ENCODE results near the gene ANKRD39.
"Not testable (repeated sequence)": the region's sequence is repeated elsewhere in the genome, so short reads cannot be mapped to it uniquely, and the experiment has no call there.

ANKRD39 gene

DNA sequence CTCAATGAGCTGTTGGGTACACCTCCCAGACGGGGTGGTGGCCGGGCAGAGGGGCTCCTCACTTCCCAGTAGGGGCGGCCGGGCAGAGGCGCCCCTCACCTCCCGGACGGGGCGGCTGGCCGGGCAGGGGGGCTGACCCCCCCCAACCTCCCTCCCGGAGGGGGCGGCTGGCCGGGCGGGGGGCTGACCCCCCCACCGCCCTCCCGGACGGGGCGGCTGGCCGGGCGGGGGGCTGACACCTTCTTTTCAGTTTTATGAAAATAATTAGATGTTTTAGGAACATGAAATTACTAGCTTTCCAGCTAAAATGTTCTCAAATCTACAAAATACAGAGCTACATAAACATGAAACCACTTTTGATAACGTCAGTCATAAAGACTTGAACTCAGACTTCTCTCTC, 51.9 kb downstream of the ANKRD39 start:
- DNase-seq = not testable (repeated sequence)

GRCh38 chr2:96804986-96805385, 52.8 kb downstream of the ANKRD39 start:
- no peak for DNase-seq

DNA sequence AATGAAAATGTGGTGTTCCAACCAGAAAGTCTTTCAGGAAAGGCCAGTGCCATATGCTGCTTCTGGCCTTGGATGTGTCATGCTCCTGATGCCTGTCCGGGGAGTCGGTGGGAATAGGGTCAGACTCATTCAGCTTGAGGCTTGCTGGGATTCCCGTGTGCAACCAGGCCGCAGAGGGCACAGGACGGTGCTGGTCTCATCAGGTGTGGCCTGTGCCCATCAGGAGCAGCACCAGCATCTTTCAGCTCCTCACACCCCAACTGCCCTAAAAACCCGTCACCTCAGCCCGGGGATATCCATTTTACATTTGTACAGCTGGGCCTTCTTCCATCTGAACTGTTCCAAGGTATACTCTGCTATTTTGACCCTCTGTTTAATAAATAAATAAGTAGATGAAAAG, 55.1 kb downstream of the ANKRD39 start:
- no peak for DNase-seq

GRCh38 chr2:96801786-96802595, 55.8 kb downstream of the ANKRD39 start:
- no peak for DNase-seq

GRCh38 chr2:96801005-96801785, 56.6 kb downstream of the ANKRD39 start:
- DNase-seq = peak; percentile 8

DNA sequence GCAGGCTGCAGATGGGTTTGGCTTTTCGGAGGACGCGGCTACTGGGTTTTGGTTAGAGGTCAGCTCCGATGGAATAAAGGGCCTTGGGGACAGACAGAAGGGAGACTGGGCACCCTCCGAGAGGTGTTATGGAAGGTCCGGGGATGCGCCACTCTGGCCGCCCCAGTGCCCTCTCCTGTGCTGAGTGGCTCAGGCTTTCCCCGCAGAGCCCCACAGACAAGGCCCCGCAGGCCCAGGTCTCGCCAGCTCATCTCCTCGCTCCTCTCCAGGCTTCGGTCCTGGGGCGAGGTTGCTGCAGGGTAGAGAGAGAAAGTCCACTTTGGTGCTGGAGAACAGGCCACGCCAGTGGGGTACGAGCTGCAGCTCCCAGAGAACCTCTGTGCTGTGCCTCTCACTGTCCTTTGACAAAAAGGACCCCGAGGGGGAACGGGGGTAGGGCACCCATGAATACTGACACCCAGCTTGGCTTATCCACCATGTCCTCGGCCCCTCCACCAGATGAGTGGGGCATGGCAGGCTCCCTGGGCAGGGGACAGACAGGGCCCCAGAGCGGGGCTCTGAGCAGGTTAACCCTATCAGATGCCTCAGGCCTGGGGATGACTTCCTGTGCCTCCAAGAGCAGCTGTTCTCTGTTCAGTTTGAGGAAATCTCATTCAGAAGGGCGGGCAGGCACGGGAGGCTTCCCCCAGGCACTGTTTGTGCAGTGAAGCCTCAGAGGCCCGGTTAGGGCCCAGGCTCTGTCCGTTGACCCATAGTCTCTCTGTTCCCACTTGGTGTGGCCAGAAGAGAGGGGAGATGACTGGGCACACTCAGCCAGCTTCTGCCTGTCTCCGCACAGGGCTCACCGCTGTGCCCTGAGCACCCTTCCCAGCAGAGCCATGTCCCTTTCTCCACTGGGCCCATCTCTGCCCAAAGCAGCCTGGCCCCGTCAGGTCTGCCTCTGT, 57.5 kb downstream of the ANKRD39 start:
- DNase-seq = no peak

DNA sequence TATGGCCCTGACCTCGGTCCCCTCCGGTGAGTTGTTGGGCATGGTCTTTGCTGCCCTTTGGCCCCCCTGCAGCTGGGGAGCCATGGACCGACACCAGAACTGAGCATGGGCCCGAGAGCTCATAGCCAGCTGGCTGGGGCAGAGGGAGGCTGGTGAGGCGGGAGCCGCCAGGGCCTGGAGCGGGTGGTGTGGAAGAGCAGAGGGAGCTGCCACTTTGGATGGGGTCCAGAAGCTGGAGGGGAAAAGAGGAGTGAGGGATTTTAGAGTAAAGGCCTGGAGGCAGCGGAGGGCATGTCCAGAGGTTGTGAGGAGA, 58.2 kb downstream of the ANKRD39 start:
- no peak for DNase-seq

- no peak for DNase-seq
These were observed 58.8 kb downstream of the ANKRD39 start for GRCh38 chr2:96798733-96799622.
